ENCODE data around the gene STUB1.

Gene STUB1

DNA sequence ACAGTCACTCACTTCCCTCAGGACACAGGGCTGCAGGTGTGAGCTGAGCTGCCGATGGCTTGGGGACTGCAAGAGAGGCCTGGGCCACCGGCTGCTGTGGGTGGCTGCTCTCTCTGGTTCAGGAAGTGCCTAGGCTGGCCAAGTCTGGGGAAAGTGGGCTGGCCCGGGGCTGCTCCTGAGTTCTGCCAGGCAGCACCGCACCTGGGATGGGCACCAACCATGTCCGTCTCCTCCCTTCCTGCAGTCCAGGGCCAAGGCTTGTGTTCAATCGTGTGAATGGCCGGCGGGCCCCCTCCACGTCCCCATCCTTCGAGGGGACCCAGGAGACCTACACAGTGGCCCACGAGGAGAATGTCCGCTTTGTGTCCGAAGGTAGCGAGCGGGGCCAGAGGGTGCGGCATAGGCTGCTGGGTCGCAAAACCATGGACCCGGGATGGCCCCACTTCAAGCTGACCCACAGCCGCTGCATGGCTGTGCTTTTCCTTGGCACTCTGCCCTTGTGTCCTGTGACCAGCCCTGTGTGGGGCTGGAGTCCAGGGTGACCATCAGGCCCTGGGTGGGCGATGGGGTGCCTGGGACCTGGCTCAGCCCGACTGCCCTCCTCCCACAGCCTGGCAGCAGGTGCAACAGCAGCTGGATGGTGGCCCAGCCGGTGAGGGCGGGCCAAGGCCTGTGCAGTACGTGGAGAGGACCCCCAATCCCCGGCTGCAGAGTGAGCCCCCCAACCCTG, 32.9 kb upstream of the STUB1 start:
- Histone ChIP-seq H3K9ac (ENCODE audit: low read length) (no peak overlapping the region), H3K4me3 (ENCODE audit: low read length) (peak overlapping the region; percentile 6), H3K4me1 (ENCODE audit: control insufficient read depth, insufficient read depth, low read length) (peaks cover 14% of the 10 kb centered on the region), H3K27me3 (ENCODE audit: control insufficient read depth, insufficient read depth, low read length) (no peaks in the 10 kb centered on the region), H3K27ac (ENCODE audit: low read depth, low read length) (no peak overlapping the region), H3K36me3 (ENCODE audit: control insufficient read depth, insufficient read depth, low read length) (no peaks in the 10 kb centered on the region)

GRCh38 chr16:648071-648780, 32.0 kb upstream of the STUB1 start:
- Histone ChIP-seq H3K27me3 (ENCODE audit: control insufficient read depth, insufficient read depth, low read length) (no peaks in the 10 kb centered on the region), H3K4me3 (ENCODE audit: low read length) (peak overlapping the region; percentile 80), H3K9ac (ENCODE audit: low read length) (peak overlapping the region; percentile 86), H3K4me1 (ENCODE audit: control insufficient read depth, insufficient read depth, low read length) (peaks cover 12% of the 10 kb centered on the region), H3K36me3 (ENCODE audit: control insufficient read depth, insufficient read depth, low read length) (no peaks in the 10 kb centered on the region), H3K27ac (ENCODE audit: low read depth, low read length) (peak overlapping the region; percentile 87)

DNA sequence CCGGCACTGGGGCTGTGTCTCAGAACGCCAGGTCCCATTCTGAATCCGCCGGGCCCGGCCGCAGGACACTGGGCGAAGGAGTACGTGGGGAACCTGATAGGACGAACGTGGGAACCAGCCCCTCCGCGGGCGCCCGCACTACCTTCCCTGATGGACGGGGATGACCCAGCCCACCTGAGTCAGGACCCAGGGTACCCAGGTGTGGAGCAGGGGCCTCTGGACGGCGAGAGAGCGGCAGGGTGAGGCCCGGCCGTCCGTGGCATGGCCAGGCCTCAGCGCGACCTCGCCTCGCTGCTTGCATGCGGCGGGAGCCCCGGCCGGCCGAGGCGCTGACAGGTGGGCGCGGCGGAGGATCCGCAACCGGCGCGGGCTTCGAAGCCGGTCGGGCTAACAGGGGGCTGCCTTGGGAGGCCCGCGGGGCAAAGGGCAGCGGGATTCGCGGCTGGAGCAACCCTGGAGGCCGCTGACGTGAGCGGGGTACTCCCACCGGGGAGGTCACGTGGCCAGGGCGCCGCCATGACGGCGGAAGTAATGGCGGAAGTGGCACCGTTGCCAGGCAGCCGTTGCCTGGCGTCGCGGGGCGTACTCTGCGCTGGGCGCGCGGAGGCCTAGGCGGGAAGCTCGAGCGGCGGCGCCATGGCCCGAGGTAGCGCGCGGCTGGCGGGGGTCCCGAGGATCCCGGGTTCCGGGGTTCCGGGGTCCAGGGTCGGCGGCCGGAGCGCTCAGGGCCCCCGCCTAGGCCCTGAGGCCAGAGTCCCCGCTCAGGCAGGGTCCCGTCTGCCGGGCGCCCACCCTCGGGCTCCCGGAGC, 31.2 kb upstream of the STUB1 start, which contains the start of gene WDR90:
Gene WDR90 (plus strand): TSS at position 585 of the 809 bp plus-strand sequence. CDS start 52 bp downstream, at position 637.
- peak within 1 kb of the TSS; percentile 80 for H3K4me3 ChIP-seq (ENCODE audit: low read length)
- peaks cover 12% of the 10 kb centered on the region for H3K4me1 ChIP-seq (ENCODE audit: control insufficient read depth, insufficient read depth, low read length)
- no peaks in the 10 kb centered on the region for H3K27me3 ChIP-seq (ENCODE audit: control insufficient read depth, insufficient read depth, low read length)
- H3K36me3 ChIP-seq (ENCODE audit: control insufficient read depth, insufficient read depth, low read length), result no peaks in the 10 kb centered on the region
- peak within 1 kb of the TSS; percentile 86 for H3K9ac ChIP-seq (ENCODE audit: low read length)
- H3K27ac ChIP-seq (ENCODE audit: low read depth, low read length), result peak within 1 kb of the TSS; percentile 87

GRCh38 chr16:649631-650030, 30.6 kb upstream of the STUB1 start:
- Histone ChIP-seq H3K4me3 (ENCODE audit: low read length) (peak overlapping the region; percentile 80), H3K4me1 (ENCODE audit: control insufficient read depth, insufficient read depth, low read length) (peaks cover 12% of the 10 kb centered on the region), H3K36me3 (ENCODE audit: control insufficient read depth, insufficient read depth, low read length) (no peaks in the 10 kb centered on the region), H3K27me3 (ENCODE audit: control insufficient read depth, insufficient read depth, low read length) (no peaks in the 10 kb centered on the region), H3K9ac (ENCODE audit: low read length) (no peak overlapping the region), H3K27ac (ENCODE audit: low read depth, low read length) (no peak overlapping the region)

DNA sequence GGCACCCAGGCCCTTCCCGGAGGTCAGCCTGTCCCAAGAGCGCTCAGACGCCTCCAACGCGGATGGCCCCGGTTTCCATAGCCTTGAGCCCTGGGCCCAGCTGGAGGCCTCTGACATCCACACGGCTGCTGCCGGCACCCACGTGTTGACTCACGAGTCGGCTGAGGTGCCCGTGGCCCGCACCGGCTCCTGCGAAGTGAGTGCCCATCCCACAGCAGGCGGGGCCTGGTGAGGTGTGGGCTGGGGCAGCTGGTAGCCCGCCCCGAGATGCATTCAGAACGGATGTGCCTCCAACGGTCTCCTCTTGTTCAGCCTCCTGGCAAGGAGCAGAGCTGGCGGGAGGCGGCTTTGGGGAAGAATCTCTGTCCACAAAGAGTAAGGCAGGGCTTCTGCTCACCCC, 28.4 kb upstream of the STUB1 start:
- Histone ChIP-seq H3K4me1 (ENCODE audit: control insufficient read depth, insufficient read depth, low read length) (peaks cover 12% of the 10 kb centered on the region), H3K4me3 (ENCODE audit: low read length) (no peak overlapping the region), H3K27me3 (ENCODE audit: control insufficient read depth, insufficient read depth, low read length) (no peaks in the 10 kb centered on the region), H3K27ac (ENCODE audit: low read depth, low read length) (no peak overlapping the region), H3K36me3 (ENCODE audit: control insufficient read depth, insufficient read depth, low read length) (no peaks in the 10 kb centered on the region), H3K9ac (ENCODE audit: low read length) (no peak overlapping the region)

DNA sequence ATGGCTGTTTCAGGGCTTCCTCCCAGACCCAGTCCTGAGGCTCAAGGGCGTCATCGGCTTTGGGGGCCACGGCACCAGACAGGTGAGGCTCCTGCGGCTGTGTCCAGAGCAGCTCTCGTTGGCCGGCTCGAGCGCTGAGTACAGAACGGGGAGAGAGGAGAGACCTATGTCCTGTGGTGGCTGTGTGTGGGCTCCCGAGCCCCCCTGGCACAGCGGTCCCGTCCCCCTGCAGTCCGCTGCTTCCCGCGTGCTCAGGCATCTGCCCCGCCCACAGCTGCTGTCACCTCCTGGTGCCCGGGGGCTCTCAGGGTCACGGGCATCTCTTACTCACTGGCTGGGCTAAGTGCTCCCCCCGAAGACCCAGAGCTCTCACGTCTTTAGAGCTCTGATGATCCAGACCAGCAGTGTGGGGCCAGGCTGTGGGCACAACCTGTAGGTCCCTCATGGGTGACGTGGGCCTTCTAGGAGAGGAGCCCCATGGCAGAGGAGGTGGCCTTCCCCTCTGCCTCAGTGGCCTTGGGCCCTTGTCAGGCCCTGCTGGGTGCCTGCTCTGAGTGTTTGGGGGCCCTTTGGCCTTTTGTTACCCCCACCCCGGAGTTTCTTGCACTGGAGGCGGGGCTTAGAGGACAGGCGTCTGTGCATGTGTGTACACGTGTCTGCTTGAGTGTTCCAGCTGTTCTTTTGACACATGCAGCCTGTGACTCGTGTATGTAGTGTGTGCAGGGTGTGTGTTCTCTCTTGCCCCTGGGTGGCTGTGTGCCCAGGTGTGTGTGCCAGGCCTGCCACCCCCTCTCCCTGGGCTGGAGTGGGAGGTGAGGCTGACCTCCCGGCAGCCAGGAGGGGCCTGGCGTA, 27.5 kb upstream of the STUB1 start:
- no peak overlapping the region for H3K27ac ChIP-seq (ENCODE audit: low read depth, low read length)
- no peak overlapping the region for H3K9ac ChIP-seq (ENCODE audit: low read length)
- no peak overlapping the region for H3K4me3 ChIP-seq (ENCODE audit: low read length)
- no peaks in the 10 kb centered on the region for H3K36me3 ChIP-seq (ENCODE audit: control insufficient read depth, insufficient read depth, low read length)
- H3K4me1 ChIP-seq (ENCODE audit: control insufficient read depth, insufficient read depth, low read length), result peaks cover 12% of the 10 kb centered on the region
- H3K27me3 ChIP-seq (ENCODE audit: control insufficient read depth, insufficient read depth, low read length), result no peaks in the 10 kb centered on the region

- Histone ChIP-seq H3K27ac (ENCODE audit: low read depth, low read length) (no peak overlapping the region), H3K27me3 (ENCODE audit: control insufficient read depth, insufficient read depth, low read length) (no peaks in the 10 kb centered on the region), H3K4me3 (ENCODE audit: low read length) (no peak overlapping the region), H3K9ac (ENCODE audit: low read length) (no peak overlapping the region), H3K4me1 (ENCODE audit: control insufficient read depth, insufficient read depth, low read length) (peaks cover 3% of the 10 kb centered on the region), H3K36me3 (ENCODE audit: control insufficient read depth, insufficient read depth, low read length) (no peaks in the 10 kb centered on the region)
Observed at GRCh38 chr16:654034-654433, 26.2 kb upstream of the STUB1 start.

- no peak overlapping the region for H3K27ac ChIP-seq (ENCODE audit: low read depth, low read length)
- H3K4me1 ChIP-seq (ENCODE audit: control insufficient read depth, insufficient read depth, low read length), result peaks cover 12% of the 10 kb centered on the region
- H3K9ac ChIP-seq (ENCODE audit: low read length), result no peak overlapping the region
- H3K36me3 ChIP-seq (ENCODE audit: control insufficient read depth, insufficient read depth, low read length), result no peaks in the 10 kb centered on the region
- no peaks in the 10 kb centered on the region for H3K27me3 ChIP-seq (ENCODE audit: control insufficient read depth, insufficient read depth, low read length)
- H3K4me3 ChIP-seq (ENCODE audit: low read length), result no peak overlapping the region
Observed at GRCh38 chr16:657487-657886, 22.7 kb upstream of the STUB1 start.

DNA sequence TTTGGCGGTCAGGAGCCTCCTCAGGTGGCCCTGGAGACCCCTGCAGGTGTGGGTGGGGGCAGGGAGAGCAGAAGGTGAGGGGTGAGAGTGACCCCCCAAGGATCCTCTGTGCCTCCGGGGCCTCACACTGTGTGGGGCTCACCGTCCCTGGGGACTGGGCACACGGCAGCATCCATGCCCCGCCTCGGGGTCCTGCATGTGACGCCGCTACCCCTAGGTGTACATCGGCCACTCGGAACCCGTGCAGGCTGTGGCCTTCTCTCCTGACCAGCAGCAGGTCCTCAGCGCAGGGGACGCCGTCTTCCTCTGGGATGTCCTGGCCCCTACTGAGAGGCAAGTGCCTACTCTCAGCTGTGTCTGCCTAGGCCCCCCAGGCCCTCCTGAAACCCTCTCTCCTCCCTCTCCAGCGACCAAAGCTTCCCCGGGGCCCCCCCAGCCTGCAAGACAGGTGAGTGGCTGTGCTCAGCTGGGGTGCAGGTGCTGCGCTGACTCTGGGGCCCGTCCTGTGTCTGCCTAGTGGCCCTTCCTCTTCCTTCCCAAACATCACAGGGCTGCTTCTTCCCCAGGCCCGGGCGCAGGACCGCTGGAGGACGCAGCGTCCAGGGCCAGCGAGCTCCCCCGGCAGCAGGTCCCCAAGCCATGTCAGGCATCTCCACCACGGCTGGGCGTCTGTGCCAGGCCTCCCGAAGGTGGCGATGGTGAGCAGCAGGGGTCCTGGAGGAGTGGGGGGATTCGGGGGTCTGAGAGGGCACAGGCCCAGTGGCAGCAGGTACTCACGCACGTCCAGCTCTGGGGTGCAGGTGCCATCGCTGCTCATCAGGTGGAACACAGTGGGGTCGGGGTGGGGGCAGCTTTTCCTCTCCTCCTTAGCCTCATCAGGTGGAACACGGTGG, 21.3 kb upstream of the STUB1 start:
- Histone ChIP-seq H3K27me3 (ENCODE audit: control insufficient read depth, insufficient read depth, low read length) (no peaks in the 10 kb centered on the region), H3K4me1 (ENCODE audit: control insufficient read depth, insufficient read depth, low read length) (peaks cover 12% of the 10 kb centered on the region), H3K27ac (ENCODE audit: low read depth, low read length) (no peak overlapping the region), H3K36me3 (ENCODE audit: control insufficient read depth, insufficient read depth, low read length) (no peaks in the 10 kb centered on the region), H3K9ac (ENCODE audit: low read length) (no peak overlapping the region), H3K4me3 (ENCODE audit: low read length) (no peak overlapping the region)

DNA sequence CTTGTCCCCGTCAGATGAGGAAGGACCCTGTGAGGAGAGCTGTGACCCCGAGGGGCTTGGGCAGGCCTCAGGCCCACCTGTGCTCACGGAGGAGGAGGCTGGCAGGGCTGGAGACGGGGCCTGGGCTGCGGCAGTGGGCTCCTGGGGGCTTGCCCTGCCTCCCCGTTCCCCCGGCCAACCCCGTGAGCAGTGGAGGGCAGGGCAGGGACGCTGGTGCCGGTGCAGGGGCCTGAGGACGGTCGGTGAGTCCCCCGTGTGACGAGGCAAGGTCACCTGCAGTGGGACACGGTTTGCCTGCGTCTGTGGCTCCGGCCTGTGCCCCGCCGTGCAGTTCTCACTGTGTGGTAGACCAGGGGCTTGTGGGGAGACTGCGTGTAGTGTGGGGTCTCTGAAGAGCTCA, 20.6 kb upstream of the STUB1 start:
- Histone ChIP-seq H3K4me3 (ENCODE audit: low read length) (no peak overlapping the region), H3K4me1 (ENCODE audit: control insufficient read depth, insufficient read depth, low read length) (peaks cover 12% of the 10 kb centered on the region), H3K27me3 (ENCODE audit: control insufficient read depth, insufficient read depth, low read length) (no peaks in the 10 kb centered on the region), H3K27ac (ENCODE audit: low read depth, low read length) (no peak overlapping the region), H3K9ac (ENCODE audit: low read length) (no peak overlapping the region), H3K36me3 (ENCODE audit: control insufficient read depth, insufficient read depth, low read length) (no peaks in the 10 kb centered on the region)

DNA sequence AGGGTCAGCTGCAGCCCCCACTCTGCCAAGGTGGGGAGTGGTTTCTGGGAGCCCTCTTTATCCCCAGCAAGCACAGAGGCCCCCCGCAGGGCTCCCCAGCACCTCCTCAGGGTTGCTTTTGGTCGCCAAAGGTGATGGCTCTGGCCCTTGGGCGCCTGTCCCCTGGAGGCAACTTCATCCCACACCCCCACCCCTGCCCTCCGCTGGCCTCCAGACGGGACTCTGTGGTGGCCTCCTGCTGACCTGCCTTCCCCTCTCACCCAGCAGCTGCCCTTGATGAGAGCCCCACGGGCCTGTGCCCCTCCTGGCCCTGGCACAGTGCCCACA, 20.1 kb upstream of the STUB1 start:
- Histone ChIP-seq H3K9ac (ENCODE audit: low read length) (no peak overlapping the region), H3K36me3 (ENCODE audit: control insufficient read depth, insufficient read depth, low read length) (no peaks in the 10 kb centered on the region), H3K4me1 (ENCODE audit: control insufficient read depth, insufficient read depth, low read length) (peaks cover 12% of the 10 kb centered on the region), H3K27ac (ENCODE audit: low read depth, low read length) (peak overlapping the region; percentile 76), H3K4me3 (ENCODE audit: low read length) (peak overlapping the region; percentile 52), H3K27me3 (ENCODE audit: control insufficient read depth, insufficient read depth, low read length) (no peaks in the 10 kb centered on the region)

Data from rectal smooth muscle tissue (tissue), 1 donor.